Measurements from ENCODE around the gene PEX14. TPM values are rescaled to one million over a fixed set of nuclear protein-coding genes. Genes with fewer than 3 reads are reported as not detected.

The PEX14 gene
- polyA plus RNA-seq, 1 donor from 2014 or later: 13.5 TPM

DNA sequence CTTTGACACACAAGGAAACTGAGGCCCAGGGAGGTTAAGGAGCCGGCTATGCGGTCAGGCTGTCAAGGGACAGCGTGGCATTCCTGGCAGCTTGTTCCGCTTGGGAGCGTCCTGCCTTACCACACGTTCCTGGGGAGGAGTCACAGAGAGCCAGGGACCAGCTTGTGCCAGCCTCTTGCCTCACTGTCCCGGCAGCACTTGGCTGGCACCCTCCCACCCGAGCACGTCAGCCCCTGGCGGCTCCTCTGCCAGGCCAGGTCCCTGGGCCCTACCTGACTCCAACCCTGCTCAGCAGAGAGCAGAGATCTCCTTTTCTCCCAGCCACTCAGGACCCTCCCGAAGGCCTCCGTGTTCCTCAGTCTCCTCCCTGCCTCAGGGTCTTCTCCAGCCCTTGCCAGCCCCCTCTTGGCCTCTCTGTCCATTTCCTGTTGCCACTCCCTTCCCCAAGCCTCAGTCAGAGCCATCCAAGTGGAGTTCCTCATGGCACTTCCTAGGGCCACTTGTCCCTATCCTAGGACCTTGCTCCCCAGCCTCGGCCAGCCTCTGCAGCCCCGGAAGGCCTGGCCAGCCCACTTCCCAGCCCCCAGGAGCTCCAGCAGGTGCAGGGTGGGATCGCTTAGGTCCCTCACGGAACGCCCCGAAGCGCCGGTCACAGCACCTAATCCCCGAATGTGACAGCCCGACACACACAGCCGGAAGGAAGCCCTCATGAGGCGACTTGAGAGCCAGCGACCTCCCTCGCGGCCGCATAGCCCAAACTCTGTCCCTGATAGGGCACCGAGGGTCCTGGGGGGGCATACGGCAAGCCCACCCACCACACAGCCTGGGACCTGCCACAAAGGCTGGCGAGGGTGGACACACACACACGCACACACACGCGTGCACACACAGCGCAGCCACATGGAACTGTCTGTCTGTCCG lies 191.4 kb downstream of the PEX14 start:
- no peaks in the 10 kb centered on the region for H4K20me1 ChIP-seq (ENCODE audit: insufficient read depth)
- H3K9ac ChIP-seq (ENCODE audit: low read length): no peak overlapping the region
- no peaks in the 10 kb centered on the region for H3K79me2 ChIP-seq (replicated peaks; ENCODE audit: insufficient read depth, low read length)
- no peak overlapping the region for H2AFZ ChIP-seq (ENCODE audit: low read depth, low read length)
- no peak for TF ChIP-seq EP300 (conservative IDR thresholded peaks at IDR 0.05; ENCODE audit: poor library complexity, severe bottlenecking)
- no peak for TF ChIP-seq RAD21 (conservative IDR thresholded peaks at IDR 0.05)
- TF ChIP-seq, protein P1, sequence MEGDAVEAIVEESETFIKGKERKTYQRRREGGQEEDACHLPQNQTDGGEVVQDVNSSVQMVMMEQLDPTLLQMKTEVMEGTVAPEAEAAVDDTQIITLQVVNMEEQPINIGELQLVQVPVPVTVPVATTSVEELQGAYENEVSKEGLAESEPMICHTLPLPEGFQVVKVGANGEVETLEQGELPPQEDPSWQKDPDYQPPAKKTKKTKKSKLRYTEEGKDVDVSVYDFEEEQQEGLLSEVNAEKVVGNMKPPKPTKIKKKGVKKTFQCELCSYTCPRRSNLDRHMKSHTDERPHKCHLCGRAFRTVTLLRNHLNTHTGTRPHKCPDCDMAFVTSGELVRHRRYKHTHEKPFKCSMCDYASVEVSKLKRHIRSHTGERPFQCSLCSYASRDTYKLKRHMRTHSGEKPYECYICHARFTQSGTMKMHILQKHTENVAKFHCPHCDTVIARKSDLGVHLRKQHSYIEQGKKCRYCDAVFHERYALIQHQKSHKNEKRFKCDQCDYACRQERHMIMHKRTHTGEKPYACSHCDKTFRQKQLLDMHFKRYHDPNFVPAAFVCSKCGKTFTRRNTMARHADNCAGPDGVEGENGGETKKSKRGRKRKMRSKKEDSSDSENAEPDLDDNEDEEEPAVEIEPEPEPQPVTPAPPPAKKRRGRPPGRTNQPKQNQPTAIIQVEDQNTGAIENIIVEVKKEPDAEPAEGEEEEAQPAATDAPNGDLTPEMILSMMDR (IDR thresholded peaks at IDR 0.05; ENCODE audit: poor library complexity, severe bottlenecking): no peak
- TF ChIP-seq POLR2AphosphoS5 (IDR thresholded peaks at IDR 0.05): no peak
- TF ChIP-seq TAF1 (IDR thresholded peaks at IDR 0.05; ENCODE audit: low read depth): no peak
- TF ChIP-seq MXI1 (conservative IDR thresholded peaks at IDR 0.05; ENCODE audit: poor library complexity, severe bottlenecking): no peak
- no peak for TF ChIP-seq EZH2 (IDR thresholded peaks at IDR 0.05; ENCODE audit: borderline replicate concordance, insufficient read depth, low read length, poor library complexity, severe bottlenecking)
- TF ChIP-seq SMC3 (conservative IDR thresholded peaks at IDR 0.05; ENCODE audit: poor library complexity): no peak
- TF ChIP-seq REST (IDR thresholded peaks at IDR 0.05; ENCODE audit: borderline replicate concordance): no peak
- no peaks in the 10 kb centered on the region for H3K36me3 ChIP-seq (ENCODE audit: insufficient read depth, low read length)
- no peak overlapping the region for H3K4me2 ChIP-seq (ENCODE audit: low read length)
- H3K4me3 ChIP-seq (ENCODE audit: low read length): no peak overlapping the region
- no peaks in the 10 kb centered on the region for H3K27me3 ChIP-seq (ENCODE audit: insufficient read depth, low read depth, low read length)
- H3K27ac ChIP-seq (ENCODE audit: low read length): no peak overlapping the region
- no peaks in the 10 kb centered on the region for H3K9me2 ChIP-seq (ENCODE audit: insufficient read depth, low read length)
- no peaks in the 10 kb centered on the region for H3F3A ChIP-seq (ENCODE audit: insufficient read depth, low read length, poor library complexity, severe bottlenecking)
- H3K9me3 ChIP-seq (ENCODE audit: low read length): no peaks in the 10 kb centered on the region

DNA sequence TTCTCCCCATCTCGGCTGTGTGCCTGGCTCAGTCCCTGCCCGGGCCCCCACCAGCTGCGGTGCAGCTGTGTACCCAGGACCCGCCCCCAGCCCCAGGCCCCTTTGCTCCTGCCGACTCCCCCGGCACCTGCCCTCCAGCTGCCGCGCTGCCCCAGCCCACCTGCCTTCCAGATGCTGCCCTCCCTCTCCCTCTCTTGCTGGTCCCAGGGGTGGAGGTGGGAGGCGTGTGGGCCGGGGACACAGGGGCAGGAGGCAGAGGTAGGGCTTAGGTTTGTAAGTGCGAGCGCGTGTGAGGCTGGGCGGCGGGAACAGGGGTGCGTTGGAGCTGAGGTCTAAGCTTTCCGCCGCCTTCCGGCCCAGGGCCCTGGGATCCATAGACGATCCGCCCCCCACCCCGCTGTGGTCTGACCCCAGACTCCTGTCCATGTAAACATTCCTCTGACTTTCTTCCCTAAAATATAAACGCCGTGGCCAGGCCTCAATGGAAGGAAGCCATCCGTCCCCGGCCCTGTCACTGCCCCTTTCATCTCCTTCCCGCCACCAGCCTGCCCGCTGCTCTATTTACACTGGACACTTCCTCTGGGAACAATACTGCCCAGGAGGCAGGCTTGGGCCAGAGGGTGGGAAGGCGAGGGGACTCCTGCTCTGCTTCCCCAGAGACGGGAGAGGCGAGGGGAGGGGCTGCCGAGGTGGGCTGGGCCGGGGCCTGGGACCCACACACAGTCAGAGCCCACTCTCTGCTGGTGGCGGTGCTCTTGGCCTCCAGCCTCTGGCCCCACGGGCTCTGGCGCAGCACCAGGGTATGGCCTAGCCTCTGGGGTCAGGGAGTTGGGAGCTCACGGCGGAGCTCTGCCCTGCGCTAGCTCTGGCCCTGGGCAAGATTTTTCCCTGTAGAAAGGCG lies 193.4 kb downstream of the PEX14 start:
- H3K79me2 ChIP-seq (replicated peaks; ENCODE audit: insufficient read depth, low read length): no peaks in the 10 kb centered on the region
- no peaks in the 10 kb centered on the region for H3K9me2 ChIP-seq (ENCODE audit: insufficient read depth, low read length)
- no peak overlapping the region for H3K4me2 ChIP-seq (ENCODE audit: low read length)
- H3K27ac ChIP-seq (ENCODE audit: low read length): no peak overlapping the region
- no peaks in the 10 kb centered on the region for H4K20me1 ChIP-seq (ENCODE audit: insufficient read depth)
- no peak overlapping the region for H3K9ac ChIP-seq (ENCODE audit: low read length)
- H3K36me3 ChIP-seq (ENCODE audit: insufficient read depth, low read length): no peaks in the 10 kb centered on the region
- no peaks in the 10 kb centered on the region for H3K27me3 ChIP-seq (ENCODE audit: insufficient read depth, low read depth, low read length)
- TF ChIP-seq SMC3 (conservative IDR thresholded peaks at IDR 0.05; ENCODE audit: poor library complexity) (no peak), POLR2AphosphoS5 (IDR thresholded peaks at IDR 0.05) (no peak), RAD21 (conservative IDR thresholded peaks at IDR 0.05) (no peak), REST (IDR thresholded peaks at IDR 0.05; ENCODE audit: borderline replicate concordance) (no peak), EZH2 (IDR thresholded peaks at IDR 0.05; ENCODE audit: borderline replicate concordance, insufficient read depth, low read length, poor library complexity, severe bottlenecking) (no peak), EP300 (conservative IDR thresholded peaks at IDR 0.05; ENCODE audit: poor library complexity, severe bottlenecking) (no peak), TAF1 (IDR thresholded peaks at IDR 0.05; ENCODE audit: low read depth) (no peak), MXI1 (conservative IDR thresholded peaks at IDR 0.05; ENCODE audit: poor library complexity, severe bottlenecking) (no peak)
- no peaks in the 10 kb centered on the region for H3K9me3 ChIP-seq (ENCODE audit: low read length)
- H2AFZ ChIP-seq (ENCODE audit: low read depth, low read length): no peak overlapping the region
- H3K4me3 ChIP-seq (ENCODE audit: low read length): no peak overlapping the region
- no peaks in the 10 kb centered on the region for H3F3A ChIP-seq (ENCODE audit: insufficient read depth, low read length, poor library complexity, severe bottlenecking)
